Myometrial cell (primary cell): ENCODE data around the gene ABCD3. TPM values are rescaled to one million over a fixed set of nuclear protein-coding genes. Genes with fewer than 3 reads are reported as not detected.

Experiments used
- total RNA-seq: library from RNA; depleted of rRNA; stranded (reverse); fragments of >200 nt; gene quantifications from 2 replicates; pipeline ENCODE4 v1.2.3, GENCODE V29; 2015

ABCD3 gene
- 29.4 and 46.6 TPM in 2 replicates for total RNA-seq

GRCh38 chr1:94417978-94418663 lies at the start of gene ABCD3:
Gene ABCD3 (plus strand): TSS chr1:94418389. CDS start chr1:94418479, 90 bp downstream.

DNA sequence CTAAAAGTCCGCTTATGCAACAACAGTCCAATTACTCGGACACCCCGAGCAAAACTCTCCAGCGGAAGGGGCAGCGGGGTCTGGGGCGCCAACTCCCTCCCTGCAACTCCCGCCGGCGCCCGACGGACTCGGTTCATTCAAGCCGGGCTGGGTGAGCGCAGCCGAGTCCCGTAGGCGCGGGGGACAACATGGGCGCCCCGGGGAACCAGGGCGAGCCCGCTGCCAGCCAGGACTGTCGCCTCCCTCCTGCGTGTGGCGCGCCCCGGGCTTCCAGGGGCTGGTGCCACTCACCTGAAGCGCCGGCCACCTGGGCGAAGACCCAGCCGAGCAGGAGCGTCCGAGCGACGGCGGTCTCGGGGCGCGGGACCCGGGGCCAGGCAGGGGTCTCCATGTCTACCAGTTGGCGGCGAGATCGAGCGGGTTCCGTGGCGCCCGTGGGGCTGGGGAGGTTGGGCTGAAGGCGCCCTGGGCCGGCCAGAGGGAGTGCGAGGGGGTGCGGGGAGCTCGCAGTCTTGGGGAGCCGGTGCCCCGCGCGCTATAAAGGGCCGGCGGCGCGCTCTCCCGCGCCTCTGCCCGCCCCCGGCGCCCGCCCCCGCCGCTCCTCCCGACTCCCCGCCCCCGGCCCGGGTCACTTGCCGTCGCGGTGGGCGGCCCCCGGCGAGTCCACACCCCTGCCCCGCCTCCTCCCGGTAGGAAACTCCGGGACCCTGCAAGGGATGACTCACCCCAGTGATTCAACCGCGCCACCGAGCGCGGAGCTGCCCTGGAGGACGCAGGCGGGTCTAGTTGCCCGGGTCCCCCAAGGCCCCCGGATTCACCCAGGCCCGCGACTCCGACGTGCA lies 123.3 kb downstream of the ABCD3 start, which contains the start of gene F3:
Gene F3 (minus strand): TSS at position 514 of the 842 bp plus-strand sequence. CDS start 123 bp downstream, at position 391.

Other genes starting within 250 kb of the ABCD3 start
- 58.5 and 81.3 TPM in 2 replicates for gene ARHGAP29, start 180.8 kb upstream of the ABCD3 start, total RNA-seq
- 26.9 and 36.0 TPM in 2 replicates for gene F3, start 123.4 kb downstream of the ABCD3 start, total RNA-seq